ENCODE data around the gene SPATA1.

The SPATA1 gene

GRCh38 chr1:84508510-84508909, 2.3 kb downstream of the SPATA1 start:
- no peak for DNase-seq (ENCODE audit: low read depth in 2 of 2, low spot score in 1 of 2)

DNA sequence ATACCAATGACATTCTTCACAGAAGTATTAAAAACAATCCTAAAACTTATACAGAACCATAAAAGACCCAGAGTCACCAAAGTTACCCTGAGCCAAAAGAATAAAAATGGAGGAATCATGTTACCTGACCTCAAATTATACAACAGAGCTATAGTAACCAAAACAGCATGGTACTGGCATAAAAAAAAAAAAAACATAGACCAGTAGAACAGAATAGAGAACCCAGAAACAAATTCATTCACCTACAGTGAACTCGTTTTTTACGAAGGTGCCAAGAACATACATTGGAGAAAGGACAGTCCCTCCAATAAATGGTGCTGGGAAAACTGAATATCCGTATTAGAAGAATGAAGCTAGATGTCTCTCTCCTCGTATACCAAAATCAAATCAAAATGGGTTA, 2.8 kb downstream of the SPATA1 start:
- DNase-seq (ENCODE audit: low read depth in 2 of 2, low spot score in 1 of 2): no peak

DNA sequence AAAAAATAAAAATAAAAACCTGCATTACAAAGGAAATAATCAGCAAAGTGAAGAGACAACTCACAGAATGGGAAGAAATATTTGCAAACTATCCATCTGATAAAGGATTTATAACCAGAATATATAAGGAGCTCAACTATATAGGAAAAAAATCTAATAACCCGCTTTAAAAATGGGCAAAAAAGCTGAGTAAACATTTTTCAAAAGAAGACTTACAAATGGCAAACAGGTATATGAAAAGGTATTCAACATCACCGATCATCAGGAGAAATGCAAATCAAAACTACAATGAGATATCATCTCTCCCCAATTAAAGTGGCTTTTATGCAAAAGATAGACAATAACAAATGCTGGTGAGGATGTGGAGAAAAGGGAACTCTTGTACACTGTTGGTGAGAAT, 4.0 kb downstream of the SPATA1 start:
- no peak for DNase-seq (ENCODE audit: low read depth in 2 of 2, low spot score in 1 of 2)

- no peak for DNase-seq (ENCODE audit: low read depth in 2 of 2, low spot score in 1 of 2)
These were observed 4.5 kb downstream of the SPATA1 start for GRCh38 chr1:84510668-84511067.

GRCh38 chr1:84524590-84524989, 18.4 kb downstream of the SPATA1 start:
- DNase-seq (ENCODE audit: low read depth in 2 of 2, low spot score in 1 of 2): no peak

GRCh38 chr1:84525779-84526178, 19.6 kb downstream of the SPATA1 start:
- no peak for DNase-seq (ENCODE audit: low read depth in 2 of 2, low spot score in 1 of 2)

DNA sequence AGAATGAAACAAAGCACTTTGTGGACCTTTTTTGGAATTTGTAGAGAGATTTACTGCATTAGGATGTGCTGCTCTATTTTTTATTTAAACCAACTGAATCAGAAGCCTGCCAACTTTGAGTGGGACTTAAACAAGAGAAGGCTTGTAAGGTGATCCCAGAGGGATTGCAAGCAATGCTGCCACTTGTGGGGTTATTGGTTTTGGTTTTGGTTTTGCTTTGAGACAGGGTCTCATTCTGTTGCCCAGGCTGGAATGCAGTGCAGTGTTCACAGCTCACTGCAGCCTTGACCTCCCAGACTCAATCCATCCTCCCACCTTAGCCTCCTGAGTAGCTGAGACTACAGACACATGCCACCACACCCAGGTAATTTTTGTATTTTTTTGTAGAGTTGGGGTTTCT, 32.4 kb downstream of the SPATA1 start:
- DNase-seq (ENCODE audit: low read depth in 2 of 2, low spot score in 1 of 2): no peak

- DNase-seq (ENCODE audit: low read depth in 2 of 2, low spot score in 1 of 2): no peak
These were observed 33.8 kb downstream of the SPATA1 start for GRCh38 chr1:84539972-84540371.

DNA sequence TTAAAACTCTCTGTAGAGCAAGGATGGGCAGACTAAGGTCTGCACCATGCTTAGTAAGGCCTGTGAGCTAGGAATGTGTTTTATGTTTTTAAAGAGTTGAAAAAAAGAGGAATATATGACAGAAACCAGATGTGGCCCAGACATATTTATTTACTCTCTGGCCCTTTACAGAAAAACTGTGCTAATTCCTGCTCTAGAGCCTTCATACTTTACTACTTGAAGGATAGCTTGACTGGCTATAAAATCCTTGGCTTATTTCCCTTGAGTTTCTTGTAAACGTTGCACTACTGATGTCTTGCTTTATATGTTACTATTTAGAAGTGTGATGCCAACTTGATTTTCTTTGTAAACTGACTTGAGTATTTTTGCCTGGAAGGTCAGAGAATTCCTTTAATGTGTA, 34.6 kb downstream of the SPATA1 start:
- DNase-seq (ENCODE audit: low read depth in 2 of 2, low spot score in 1 of 2): no peak

DNA sequence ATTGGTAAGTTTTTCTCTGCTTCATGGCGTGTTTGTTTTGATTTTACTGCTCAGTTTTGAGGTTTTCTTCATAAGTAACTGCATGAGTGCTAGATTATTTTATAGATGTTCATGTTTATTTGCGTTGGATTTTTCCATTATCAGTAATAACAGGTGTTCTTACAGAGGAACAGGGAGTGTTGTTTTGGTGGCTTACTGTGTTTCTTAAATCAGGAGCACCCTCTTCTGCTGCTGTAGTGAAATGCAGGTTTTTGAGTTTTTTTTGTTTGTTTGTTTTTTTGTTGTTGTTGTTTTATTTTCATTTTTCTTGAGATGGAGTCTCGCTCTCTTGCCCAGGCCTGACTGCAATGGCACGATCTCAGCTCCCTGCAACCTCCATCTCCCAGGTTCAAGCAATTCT, 35.5 kb downstream of the SPATA1 start:
- DNase-seq (ENCODE audit: low read depth in 2 of 2, low spot score in 1 of 2): no peak

- no peak for DNase-seq (ENCODE audit: low read depth in 2 of 2, low spot score in 1 of 2)
These were observed 44.6 kb downstream of the SPATA1 start for GRCh38 chr1:84550826-84551225.

GRCh38 chr1:84569216-84569615, 63.0 kb downstream of the SPATA1 start:
- DNase-seq (ENCODE audit: low read depth in 2 of 2, low spot score in 1 of 2): no peak

GRCh38 chr1:84570436-84571149, 64.4 kb downstream of the SPATA1 start:
- no peak for DNase-seq (ENCODE audit: low read depth in 2 of 2, low spot score in 1 of 2)

GRCh38 chr1:84571150-84571535, 65.0 kb downstream of the SPATA1 start:
- no peak for DNase-seq (ENCODE audit: low read depth in 2 of 2, low spot score in 1 of 2)

DNA sequence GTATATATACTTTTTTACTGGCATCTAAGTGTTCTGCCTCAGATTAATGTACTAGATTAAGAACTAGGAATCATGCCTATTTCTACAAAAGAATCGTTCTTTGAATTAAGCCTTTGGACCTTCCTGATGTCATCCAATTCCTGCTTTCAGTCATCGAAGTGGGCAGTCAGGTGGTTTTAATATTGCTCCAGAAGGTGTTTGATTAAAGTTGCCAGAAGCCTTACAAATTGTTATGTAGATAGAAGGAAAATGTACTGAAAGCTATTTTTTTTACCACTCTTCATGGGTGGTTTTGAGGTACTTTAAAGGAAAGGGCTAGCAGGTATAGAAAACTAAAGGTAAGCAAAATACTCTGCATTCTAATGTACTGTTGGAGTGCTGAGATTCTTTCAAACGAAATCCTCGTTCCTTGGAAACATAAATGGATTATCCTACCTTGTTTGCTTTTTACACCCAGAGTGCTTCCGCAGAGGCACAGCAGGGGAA, 67.3 kb downstream of the SPATA1 start:
- no peak for DNase-seq (ENCODE audit: low read depth in 2 of 2, low spot score in 1 of 2)

DNA sequence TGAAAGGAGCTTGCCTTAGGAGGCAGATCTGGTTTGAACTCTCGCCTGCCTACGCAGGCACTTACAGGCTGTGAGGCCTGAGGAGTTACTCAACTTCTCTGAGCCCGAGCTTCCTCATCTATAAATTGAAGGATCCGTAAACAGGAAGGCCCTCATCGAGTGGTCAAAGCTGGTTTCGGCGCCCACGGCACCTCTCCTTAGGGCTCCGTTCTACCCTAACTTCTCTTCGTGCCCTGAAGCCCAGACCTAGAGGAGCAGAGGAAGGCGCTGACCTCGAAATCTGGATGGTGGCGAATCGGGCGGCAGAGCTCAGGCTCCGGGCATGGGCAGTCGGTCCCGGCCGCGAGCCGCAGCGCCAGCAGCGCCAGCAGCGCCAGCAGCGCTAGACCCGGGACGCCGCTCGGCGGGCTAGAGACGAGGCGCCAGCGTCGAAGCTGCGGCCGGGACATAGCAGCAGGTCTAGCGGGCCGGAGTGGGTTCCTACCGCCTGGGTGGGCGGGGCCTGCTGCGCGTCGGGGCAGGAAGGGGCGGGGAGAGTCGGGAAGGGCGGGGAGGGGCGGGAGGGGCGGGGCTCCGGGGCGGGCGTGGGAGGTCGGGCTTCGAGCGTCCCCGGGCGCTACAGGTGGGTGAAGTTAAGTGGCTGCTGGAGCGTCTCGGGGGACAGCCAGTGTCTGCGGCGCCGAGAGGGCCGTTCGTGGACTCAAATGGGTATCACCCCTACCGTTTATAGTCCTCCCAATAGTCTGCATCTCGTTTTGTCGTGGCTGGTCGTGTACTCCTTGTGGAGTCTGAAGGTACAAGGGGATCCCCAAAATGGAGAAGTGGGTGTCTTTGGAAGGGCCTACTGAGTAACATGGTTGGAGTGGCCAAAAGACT, 68.0 kb downstream of the SPATA1 start, which contains the start of gene CTBS:
Gene CTBS (minus strand): TSS at position 474 of the 876 bp plus-strand sequence. CDS start 25 bp downstream, at position 449.
- peak; percentile 50 to 73 for DNase-seq (ENCODE audit: low read depth in 2 of 2, low spot score in 1 of 2)

DNA sequence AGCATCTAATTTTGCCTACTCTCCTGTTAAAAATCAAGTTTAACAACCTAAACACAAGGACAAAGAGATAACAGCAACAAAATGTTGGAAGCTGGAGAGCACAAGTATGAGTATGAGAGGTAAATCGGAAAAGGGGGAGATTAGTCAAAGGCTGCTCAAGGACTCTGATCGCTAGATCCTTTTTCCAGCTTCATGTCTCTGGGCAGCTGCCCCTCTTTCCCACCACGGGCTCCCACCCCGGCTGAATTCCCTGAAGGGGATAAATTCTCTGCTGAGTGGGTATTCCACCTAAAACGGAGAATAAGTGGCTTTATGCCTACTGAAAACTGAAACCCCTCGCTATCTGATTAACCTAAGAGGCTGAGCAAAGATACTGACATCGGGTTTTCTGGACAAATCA, 68.8 kb downstream of the SPATA1 start:
- no peak for DNase-seq (ENCODE audit: low read depth in 2 of 2, low spot score in 1 of 2)

DNA sequence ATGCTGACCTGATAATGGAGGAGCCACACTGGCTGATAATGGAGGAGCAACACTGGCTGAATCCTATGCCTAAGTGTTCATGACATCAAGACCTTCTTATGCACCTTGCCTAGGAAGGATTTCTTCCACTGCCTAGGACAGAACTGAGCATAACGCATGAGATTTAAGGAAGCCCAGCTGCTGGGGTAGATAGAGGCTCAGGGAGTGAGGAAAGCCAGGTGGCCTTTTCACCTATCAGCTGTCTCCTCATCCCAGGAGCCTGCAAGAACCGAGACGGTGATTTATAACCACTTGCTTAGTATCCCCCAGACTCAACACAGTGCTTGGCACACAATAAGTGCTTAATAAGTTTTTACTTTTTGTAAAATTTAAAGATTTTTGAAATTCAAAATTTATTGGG, 75.5 kb downstream of the SPATA1 start:
- no peak for DNase-seq (ENCODE audit: low read depth in 2 of 2, low spot score in 1 of 2)

GRCh38 chr1:84582802-84583587, 76.8 kb downstream of the SPATA1 start:
- no peak for DNase-seq (ENCODE audit: low read depth in 2 of 2, low spot score in 1 of 2)

- no peak for DNase-seq (ENCODE audit: low read depth in 2 of 2, low spot score in 1 of 2)
These were observed 77.5 kb downstream of the SPATA1 start for GRCh38 chr1:84583648-84584047.

DNA sequence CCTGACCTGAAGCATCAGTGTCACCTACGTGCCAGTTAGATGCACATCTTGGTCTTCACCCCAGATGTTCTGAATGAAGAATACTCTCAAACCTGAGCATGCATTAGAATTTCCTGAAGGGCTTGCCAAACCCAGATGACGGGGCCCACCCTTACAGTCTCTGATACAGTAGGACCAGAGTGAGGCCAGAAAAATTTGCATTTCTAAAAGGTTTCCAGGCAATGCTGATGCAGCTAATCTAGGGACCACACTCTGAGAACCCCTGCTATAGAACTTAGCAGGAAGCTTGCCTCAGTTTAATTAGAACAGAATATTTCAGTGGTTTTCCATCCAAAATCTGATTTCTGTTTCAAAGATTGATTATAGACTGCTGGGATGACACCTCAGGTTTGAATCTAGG, 77.9 kb downstream of the SPATA1 start:
- no peak for DNase-seq (ENCODE audit: low read depth in 2 of 2, low spot score in 1 of 2)

Measured in stimulated activated CD8-positive, alpha-beta memory T cell treated with anti-CD3 and anti-CD28 coated beads, Interleukin-4, amount 100 ng/mL, for 4 hours (primary cell).